HCT116 (cell line): Measurements from ENCODE around the gene THG1L. TPM values are rescaled to one million over a fixed set of nuclear protein-coding genes. Genes with fewer than 3 reads are reported as not detected.

ENCODE experiments used
- total RNA-seq: library from RNA; stranded (reverse); gene quantifications from one replicate; pipeline ENCODE4 v1.2.1, GENCODE V29; 2021; ENCODE audit not compliant: unreplicated experiment

Gene THG1L
- total RNA-seq, 1 experiment from 2014 or later, result 33.9 TPM

Other genes starting within 250 kb of the THG1L start
- gene ADAM19, start 155.6 kb upstream of the THG1L start, total RNA-seq, result 77.3 TPM
- 0.27 TPM for gene SOX30, start 79.0 kb upstream of the THG1L start, total RNA-seq
- gene C5orf52, start 59.9 kb upstream of the THG1L start, total RNA-seq, result not detected
- gene LSM11, start 12.3 kb downstream of the THG1L start, total RNA-seq, result 6.2 TPM
- gene CLINT1, start 127.7 kb downstream of the THG1L start, total RNA-seq, result 69.2 TPM